ENCODE results near the gene KCNMA1. TPM values are rescaled to one million over a fixed set of nuclear protein-coding genes. Genes with fewer than 3 reads are reported as not detected.

Gene KCNMA1
- total RNA-seq, 1 experiment from 2014 or later, result not detected

DNA sequence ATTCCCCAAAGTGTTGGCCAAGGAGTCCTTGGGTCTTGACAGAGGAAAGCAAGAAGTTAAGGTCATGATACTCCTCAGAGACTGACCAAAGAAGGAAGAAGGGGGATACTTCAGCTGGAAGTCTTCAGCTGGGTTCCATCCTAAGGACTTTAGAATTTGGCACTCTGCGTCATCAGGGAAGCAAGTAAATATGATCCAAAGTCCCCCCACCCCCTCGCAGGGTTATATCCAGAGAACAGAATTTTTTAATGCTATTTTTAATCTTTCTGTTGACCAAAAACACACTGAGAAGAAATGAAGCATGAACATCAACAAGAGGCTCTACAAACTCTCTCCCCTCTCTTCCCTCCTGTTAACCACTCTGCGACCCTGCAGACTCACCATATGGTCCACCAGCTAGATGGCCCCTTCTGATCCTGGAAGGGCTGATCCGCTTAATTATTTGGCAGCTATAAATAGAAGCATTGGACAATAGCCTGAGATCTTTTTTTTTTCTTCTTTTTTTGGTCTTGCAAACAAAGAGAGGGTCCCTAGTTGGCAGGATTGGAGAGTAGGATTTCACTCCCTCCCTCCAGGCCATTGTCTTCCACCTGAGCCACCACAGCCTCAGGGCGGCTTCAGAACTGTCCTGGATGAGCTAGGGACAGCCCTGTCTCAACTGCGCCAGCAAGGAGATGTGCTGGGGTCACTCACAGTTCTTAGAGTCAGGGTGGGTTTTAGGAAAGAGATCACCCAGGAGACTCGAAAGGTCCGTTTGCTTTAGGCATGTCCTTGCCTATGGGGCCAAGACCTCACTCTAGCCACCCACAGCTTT lies 196.0 kb downstream of the KCNMA1 start:
- no peak for DNase-seq (ENCODE audit: low read depth, low spot score)
- in situ Hi-C loops (cut with HindIII; ENCODE audit: low pct_unique_long_range_greater_than_20kb, low sequenced_read_pairs), result no loop called here

GRCh38 chr10:77436257-77436975 lies 201.2 kb downstream of the KCNMA1 start:
- no peak for DNase-seq (ENCODE audit: low read depth, low spot score)
- in situ Hi-C loops (cut with HindIII; ENCODE audit: low pct_unique_long_range_greater_than_20kb, low sequenced_read_pairs), result no loop called here

GRCh38 chr10:77433546-77433945 lies 204.1 kb downstream of the KCNMA1 start:
- no peak for DNase-seq (ENCODE audit: low read depth, low spot score)
- in situ Hi-C loops (cut with HindIII; ENCODE audit: low pct_unique_long_range_greater_than_20kb, low sequenced_read_pairs), result no loop called here

DNA sequence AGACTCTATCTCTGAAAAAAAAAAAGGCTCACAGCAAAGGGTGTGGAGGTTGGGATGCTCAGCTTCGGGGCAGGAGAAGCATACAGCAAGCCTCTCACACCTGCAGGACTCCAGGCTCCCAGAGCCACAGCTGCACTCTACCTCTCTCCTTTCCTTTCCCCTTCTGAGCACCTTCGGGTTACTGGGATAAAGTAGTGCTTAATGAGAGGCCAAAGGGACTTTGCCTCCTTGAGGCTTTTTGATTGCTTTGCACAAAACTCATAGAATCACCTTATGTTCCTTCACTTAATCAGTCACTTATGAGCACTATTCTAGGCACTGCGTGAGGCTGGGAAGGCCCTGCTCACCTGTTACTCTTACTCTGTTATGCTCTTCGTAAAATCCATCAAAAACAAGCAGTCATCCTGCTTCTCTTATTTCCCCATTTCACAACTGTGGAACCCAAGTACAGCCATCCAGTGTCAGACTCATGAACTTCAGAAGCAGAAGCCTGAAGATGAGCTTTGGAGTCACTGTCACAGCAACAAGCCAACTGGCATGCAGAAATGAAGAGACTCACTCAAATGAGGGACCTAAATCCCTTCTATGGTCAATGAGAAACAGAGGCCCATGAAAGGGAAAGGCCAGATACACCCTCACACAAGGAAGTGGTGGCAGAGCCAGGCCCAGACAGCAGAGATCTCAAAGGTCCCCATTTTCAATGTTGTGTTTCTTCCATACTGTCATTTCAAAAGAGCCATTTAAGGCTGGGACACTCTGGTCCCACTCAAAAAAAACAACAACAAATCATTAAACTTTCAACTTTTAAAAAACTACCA lies 205.4 kb downstream of the KCNMA1 start:
- in situ Hi-C loops (cut with HindIII; ENCODE audit: low pct_unique_long_range_greater_than_20kb, low sequenced_read_pairs), result no loop called here

GRCh38 chr10:77431209-77431611 lies 206.4 kb downstream of the KCNMA1 start:
- in situ Hi-C loops (cut with HindIII; ENCODE audit: low pct_unique_long_range_greater_than_20kb, low sequenced_read_pairs), result no loop called here
- no peak for DNase-seq (ENCODE audit: low read depth, low spot score)

More for the DNA sequence above, 205.4 kb downstream of the KCNMA1 start:
- no peak for DNase-seq (ENCODE audit: low read depth, low spot score)

GRCh38 chr10:77430530-77430929 lies 207.1 kb downstream of the KCNMA1 start:
- no peak for DNase-seq (ENCODE audit: low read depth, low spot score)
- in situ Hi-C loops (cut with HindIII; ENCODE audit: low pct_unique_long_range_greater_than_20kb, low sequenced_read_pairs), result no loop called here

DNA sequence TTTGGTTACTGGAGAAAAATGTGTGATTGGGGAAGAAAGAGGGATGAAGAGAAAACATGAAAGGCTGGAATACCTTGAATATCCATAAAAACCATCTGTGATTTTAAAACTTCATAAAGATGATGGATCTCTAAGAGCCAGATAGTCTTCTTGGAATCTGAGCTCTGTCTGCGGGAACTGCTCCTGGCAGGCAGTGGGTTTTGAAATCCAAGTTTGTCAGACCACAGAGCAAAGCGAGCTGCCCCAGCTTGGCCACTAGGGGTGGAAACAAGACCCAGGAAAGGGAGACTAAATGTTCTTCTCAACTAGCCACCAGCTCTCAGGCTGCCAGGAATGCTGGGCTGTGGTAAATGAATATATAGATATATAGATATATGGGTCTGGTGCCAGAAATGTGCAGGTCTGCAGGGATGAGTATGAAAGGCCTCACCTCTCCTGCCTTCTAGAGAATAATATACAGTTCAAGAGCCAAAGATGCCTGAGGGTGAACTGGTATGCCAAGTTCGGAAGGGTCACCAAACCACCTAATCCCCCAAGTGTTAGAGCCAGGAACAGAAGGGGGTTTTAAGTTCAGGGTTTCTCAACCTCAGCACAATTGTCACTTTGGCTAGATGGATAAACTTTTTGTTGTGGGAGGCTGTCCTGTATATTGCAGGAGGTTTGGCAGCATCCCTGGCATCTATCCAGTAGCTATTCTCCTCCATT lies 208.8 kb downstream of the KCNMA1 start:
- in situ Hi-C loops (cut with HindIII; ENCODE audit: low pct_unique_long_range_greater_than_20kb, low sequenced_read_pairs), result no loop called here
- DNase-seq (ENCODE audit: low read depth, low spot score), result peak; percentile 51

DNA sequence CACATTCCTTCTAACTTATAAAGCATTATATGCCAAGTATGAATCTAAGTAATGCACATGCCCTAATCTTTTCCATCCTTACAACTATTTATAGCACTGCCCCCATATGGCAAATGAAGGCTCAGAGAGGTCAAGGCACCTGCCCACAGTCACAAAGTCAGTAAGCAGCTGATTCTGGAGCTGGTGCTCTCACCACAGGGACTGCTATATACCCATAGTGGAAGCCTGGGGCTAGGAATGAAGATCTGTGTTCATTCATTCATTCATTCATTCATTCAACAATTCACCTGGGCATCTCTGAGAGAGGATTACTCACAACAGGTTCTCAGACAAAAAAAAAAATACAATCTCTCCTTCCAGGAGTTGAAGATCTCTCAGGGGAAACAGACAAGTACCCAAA lies 213.4 kb downstream of the KCNMA1 start:
- in situ Hi-C loops (cut with HindIII; ENCODE audit: low pct_unique_long_range_greater_than_20kb, low sequenced_read_pairs), result no loop called here
- no peak for DNase-seq (ENCODE audit: low read depth, low spot score)

GRCh38 chr10:77422491-77423338 lies 214.9 kb downstream of the KCNMA1 start:
- in situ Hi-C loops (cut with HindIII; ENCODE audit: low pct_unique_long_range_greater_than_20kb, low sequenced_read_pairs), result no loop called here
- no peak for DNase-seq (ENCODE audit: low read depth, low spot score)

DNA sequence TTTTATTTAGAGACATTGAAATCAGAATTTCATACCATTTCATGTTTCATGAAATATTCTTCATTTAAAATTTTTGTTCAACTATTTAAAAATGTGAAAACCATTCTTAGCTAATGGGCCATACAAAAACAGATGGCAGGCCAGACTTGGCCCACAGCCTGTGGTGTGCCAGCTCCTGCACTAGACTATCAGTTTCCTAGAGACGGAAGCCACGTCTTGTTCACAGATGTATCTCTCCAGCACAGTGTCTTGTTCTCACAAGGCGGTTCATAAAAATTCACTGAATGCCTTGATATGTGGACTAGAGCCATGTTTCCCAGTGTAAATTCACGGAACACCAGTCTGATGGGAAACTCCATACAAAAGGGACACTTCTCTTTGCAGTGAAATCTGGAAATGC lies 216.0 kb downstream of the KCNMA1 start:
- in situ Hi-C loops (cut with HindIII; ENCODE audit: low pct_unique_long_range_greater_than_20kb, low sequenced_read_pairs), result no loop called here
- DNase-seq (ENCODE audit: low read depth, low spot score), result no peak

GRCh38 chr10:77420947-77421523 lies 216.6 kb downstream of the KCNMA1 start:
- DNase-seq (ENCODE audit: low read depth, low spot score), result no peak
- in situ Hi-C loops (cut with HindIII; ENCODE audit: low pct_unique_long_range_greater_than_20kb, low sequenced_read_pairs), result no loop called here

- DNase-seq (ENCODE audit: low read depth, low spot score), result no peak
- in situ Hi-C loops (cut with HindIII; ENCODE audit: low pct_unique_long_range_greater_than_20kb, low sequenced_read_pairs), result no loop called here
Observed at GRCh38 chr10:77419979-77420378, 217.6 kb downstream of the KCNMA1 start.

DNA sequence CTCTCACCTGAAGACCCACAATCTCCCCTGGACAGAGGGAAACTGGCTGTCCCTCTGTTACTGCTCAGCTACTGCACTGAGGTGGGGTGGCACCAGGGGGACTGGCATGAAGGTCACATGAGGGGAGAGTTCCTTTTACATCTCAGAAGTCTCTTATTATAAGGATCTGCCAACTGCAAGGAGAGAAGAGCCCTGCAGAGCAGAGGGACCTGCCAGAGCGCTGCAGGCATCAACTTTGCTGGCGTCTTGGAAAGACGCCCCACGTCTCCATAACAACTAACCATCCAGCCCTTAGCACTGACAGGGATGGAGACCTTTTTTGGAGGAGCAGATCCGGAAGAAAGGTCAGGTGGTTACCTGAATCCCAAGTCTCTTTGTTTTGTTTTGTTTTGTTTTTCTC lies 218.6 kb downstream of the KCNMA1 start:
- in situ Hi-C loops (cut with HindIII; ENCODE audit: low pct_unique_long_range_greater_than_20kb, low sequenced_read_pairs), result no loop called here

DNA sequence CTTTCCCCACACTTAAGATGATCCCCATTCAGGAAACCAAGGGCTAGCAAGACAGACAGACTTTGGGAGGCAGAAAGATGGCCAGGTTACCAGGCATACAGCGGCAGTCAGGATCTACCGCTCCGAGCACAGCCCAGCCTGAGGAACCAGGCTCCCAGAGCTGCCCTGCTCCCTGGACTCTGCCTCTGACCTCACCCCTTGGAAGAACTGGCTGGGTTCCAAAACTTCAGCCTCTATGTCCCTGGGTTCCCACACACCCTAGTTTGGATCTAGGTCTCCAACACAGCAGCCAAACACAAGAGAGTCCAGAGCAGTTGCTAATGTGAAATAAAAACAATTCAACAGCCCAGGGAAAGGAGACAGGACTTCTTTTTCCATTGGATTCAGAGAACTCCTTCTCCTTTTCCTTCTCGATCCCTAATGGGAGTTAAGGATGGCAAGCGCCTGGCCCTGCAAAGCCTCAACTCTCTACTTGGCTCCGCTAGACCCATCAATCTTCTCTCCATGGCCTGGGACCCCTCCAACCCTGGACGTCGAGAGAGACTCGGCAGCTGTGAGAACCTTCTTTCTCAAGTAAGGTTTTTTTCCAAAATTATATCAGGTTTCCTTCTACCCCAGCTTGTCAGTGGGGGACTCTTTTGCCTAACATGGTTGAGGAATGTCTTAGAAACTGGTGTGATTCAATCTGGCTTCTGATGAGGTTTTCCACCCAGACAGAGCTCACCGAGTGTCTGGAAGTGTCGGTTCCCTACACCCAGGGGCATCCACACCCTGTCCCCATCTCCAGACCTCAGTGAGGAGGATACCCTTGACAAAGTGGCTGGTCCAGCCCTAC lies 219.6 kb downstream of the KCNMA1 start:
- no peak for DNase-seq (ENCODE audit: low read depth, low spot score)
- in situ Hi-C loops (cut with HindIII; ENCODE audit: low pct_unique_long_range_greater_than_20kb, low sequenced_read_pairs), result no loop called here

More for the DNA sequence above, 218.6 kb downstream of the KCNMA1 start:
- no peak for DNase-seq (ENCODE audit: low read depth, low spot score)

DNA sequence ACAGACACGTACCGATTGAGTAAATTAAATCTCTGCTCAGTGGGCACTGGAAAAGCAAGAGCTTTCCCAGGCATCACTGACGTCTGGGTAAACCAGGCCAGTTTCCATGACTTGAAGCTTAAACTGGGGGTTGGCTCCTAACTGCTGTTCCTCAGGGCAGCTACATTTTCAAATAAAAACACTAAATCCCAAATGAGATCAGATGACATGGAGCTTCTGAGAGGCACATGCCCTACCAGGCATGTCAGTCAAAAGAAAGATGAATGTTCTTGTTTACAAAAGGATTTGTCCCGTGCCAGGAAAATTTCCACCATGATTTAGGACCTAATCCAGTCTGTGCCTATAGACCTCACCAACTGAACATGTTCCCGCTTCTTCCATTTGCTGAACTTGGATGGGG lies 220.2 kb downstream of the KCNMA1 start:
- in situ Hi-C loops (cut with HindIII; ENCODE audit: low pct_unique_long_range_greater_than_20kb, low sequenced_read_pairs), result no loop called here
- DNase-seq (ENCODE audit: low read depth, low spot score), result no peak
